HepG2 (cell line): ENCODE measurements around the gene CEP131. TPM values are rescaled to one million over a fixed set of nuclear protein-coding genes. Genes with fewer than 3 reads are reported as not detected.
A peak's percentile ranks its signal among the peaks of the same experiment; 100 is the strongest.

ENCODE experiments used
- ERF ChIP-seq: IDR thresholded peaks from 2 replicates; pipeline ENCODE4 v1.6.1; 2018; ENCODE audit warnings: missing biosample characterization, missing genetic modification reagents
- HDAC2 ChIP-seq: sonication (generic); formaldehyde crosslinking; IDR thresholded peaks from 2 replicates; pipeline ENCODE4 v1.4.0; 2020; ENCODE audit warnings: missing genetic modification reagents
- MTF1 ChIP-seq: sonication (generic); formaldehyde crosslinking; IDR thresholded peaks from 2 replicates; pipeline ENCODE4 v1.5.0; 2020; ENCODE audit warnings: missing genetic modification reagents
- SMARCE1 ChIP-seq: fragments of 450-650 bp; IDR thresholded peaks from 2 replicates; pipeline ENCODE4 v1.6.1; 2017; ENCODE audit warnings: borderline replicate concordance
- TFDP1 ChIP-seq: IDR thresholded peaks from 2 replicates; pipeline ENCODE4 v1.6.1; 2016; ENCODE audit warnings: missing compliant biosample characterization, missing genetic modification reagents, borderline replicate concordance
- TSC22D2 ChIP-seq: sonication (generic); formaldehyde crosslinking; IDR thresholded peaks from 2 replicates; pipeline ENCODE4 v1.5.1; 2020; ENCODE audit warnings: missing genetic modification reagents, mild to moderate bottlenecking, borderline replicate concordance
- ZBTB7A ChIP-seq: sonication (generic); formaldehyde crosslinking; IDR thresholded peaks from 2 replicates; pipeline ENCODE4 v1.8.0; 2022; ENCODE audit warnings: mild to moderate bottlenecking, missing genetic modification reagents
- ZC3H4 ChIP-seq: sonication (generic); formaldehyde crosslinking; IDR thresholded peaks from 2 replicates; pipeline ENCODE4 v1.4.0; 2020; ENCODE audit warnings: missing genetic modification reagents, borderline replicate concordance
- ZIK1 ChIP-seq: sonication (generic); formaldehyde crosslinking; IDR thresholded peaks from 2 replicates; pipeline ENCODE4 v1.5.0; 2020; ENCODE audit warnings: mild to moderate bottlenecking, low read depth, missing genetic modification reagents, borderline replicate concordance
- ZNF670 ChIP-seq: sonication (generic); formaldehyde crosslinking; IDR thresholded peaks from 2 replicates; pipeline ENCODE4 v1.8.0; 2022; ENCODE audit warnings: mild to moderate bottlenecking, missing genetic modification reagents, borderline replicate concordance
- ZNF713 ChIP-seq: sonication (generic); formaldehyde crosslinking; IDR thresholded peaks from 2 replicates; pipeline ENCODE4 v1.4.0; 2020; ENCODE audit warnings: mild to moderate bottlenecking, missing genetic modification reagents
- ZNF747 ChIP-seq: sonication (generic); formaldehyde crosslinking; IDR thresholded peaks from 2 replicates; pipeline ENCODE4 v1.8.1; 2023; ENCODE audit warnings: missing genetic modification reagents, mild to moderate bottlenecking, borderline replicate concordance
- ZSCAN31 ChIP-seq: sonication (generic); formaldehyde crosslinking; IDR thresholded peaks from 2 replicates; pipeline ENCODE4 v1.5.0; 2020; ENCODE audit warnings: low read depth, mild to moderate bottlenecking, missing genetic modification reagents
- polyA plus RNA-seq, 8 experiments: library from polyadenylated mRNA; depleted of rRNA in 3 of 8; stranded (reverse) in 7 of 8; unstranded in 1 of 8; fragments of >200 nt; fragmentation: Illumina TruSeq in 4 of 8; extraction: Trizol in 4 of 8; gene quantifications; 2 replicates each; pipeline versions ENCODE4 v1.2.1 to v1.2.3, GENCODE V29; 2011 to 2016; ENCODE audit warnings: low read depth in 4 of 8, missing spikeins in 1 of 8, mixed read lengths in 1 of 8; ENCODE audit not compliant: insufficient read depth in 1 of 8
- total RNA-seq, 5 experiments: library from RNA; depleted of rRNA; stranded (reverse); fragments of >200 nt; fragmentation: Illumina TruSeq; extraction: Trizol; gene quantifications; 2 replicates each; pipeline ENCODE4 v1.2.3, GENCODE V29; 2016; ENCODE audit warnings: low read depth in 1 of 5
- TF ChIP-seq, protein P1 (sequence below): sonication (generic); formaldehyde crosslinking; IDR thresholded peaks from 2 replicates; pipeline ENCODE4 v1.5.1; 2020; ENCODE audit warnings: mild to moderate bottlenecking, missing genetic modification reagents, borderline replicate concordance
- TF ChIP-seq, protein P2 (sequence below): sonication (generic); formaldehyde crosslinking; IDR thresholded peaks from 2 replicates; pipeline ENCODE4 v1.5.1; 2020; ENCODE audit warnings: missing genetic modification reagents, mild to moderate bottlenecking, borderline replicate concordance
- TF ChIP-seq, protein P3 (sequence below): sonication (generic); formaldehyde crosslinking; IDR thresholded peaks from 2 replicates; pipeline ENCODE4 v1.5.0; 2020; ENCODE audit warnings: mild to moderate bottlenecking, missing genetic modification reagents

The CEP131 gene
- total and polyA plus RNA-seq, 2 of the 13 experiments (the other 11 are each of a cell fraction or from before 2014, with no cell fraction given), result 5.0 to 16.8 TPM

GRCh38 chr17:81245024-81245664, 22.4 kb upstream of the CEP131 start (continued):
- TF ChIP-seq, protein P1, sequence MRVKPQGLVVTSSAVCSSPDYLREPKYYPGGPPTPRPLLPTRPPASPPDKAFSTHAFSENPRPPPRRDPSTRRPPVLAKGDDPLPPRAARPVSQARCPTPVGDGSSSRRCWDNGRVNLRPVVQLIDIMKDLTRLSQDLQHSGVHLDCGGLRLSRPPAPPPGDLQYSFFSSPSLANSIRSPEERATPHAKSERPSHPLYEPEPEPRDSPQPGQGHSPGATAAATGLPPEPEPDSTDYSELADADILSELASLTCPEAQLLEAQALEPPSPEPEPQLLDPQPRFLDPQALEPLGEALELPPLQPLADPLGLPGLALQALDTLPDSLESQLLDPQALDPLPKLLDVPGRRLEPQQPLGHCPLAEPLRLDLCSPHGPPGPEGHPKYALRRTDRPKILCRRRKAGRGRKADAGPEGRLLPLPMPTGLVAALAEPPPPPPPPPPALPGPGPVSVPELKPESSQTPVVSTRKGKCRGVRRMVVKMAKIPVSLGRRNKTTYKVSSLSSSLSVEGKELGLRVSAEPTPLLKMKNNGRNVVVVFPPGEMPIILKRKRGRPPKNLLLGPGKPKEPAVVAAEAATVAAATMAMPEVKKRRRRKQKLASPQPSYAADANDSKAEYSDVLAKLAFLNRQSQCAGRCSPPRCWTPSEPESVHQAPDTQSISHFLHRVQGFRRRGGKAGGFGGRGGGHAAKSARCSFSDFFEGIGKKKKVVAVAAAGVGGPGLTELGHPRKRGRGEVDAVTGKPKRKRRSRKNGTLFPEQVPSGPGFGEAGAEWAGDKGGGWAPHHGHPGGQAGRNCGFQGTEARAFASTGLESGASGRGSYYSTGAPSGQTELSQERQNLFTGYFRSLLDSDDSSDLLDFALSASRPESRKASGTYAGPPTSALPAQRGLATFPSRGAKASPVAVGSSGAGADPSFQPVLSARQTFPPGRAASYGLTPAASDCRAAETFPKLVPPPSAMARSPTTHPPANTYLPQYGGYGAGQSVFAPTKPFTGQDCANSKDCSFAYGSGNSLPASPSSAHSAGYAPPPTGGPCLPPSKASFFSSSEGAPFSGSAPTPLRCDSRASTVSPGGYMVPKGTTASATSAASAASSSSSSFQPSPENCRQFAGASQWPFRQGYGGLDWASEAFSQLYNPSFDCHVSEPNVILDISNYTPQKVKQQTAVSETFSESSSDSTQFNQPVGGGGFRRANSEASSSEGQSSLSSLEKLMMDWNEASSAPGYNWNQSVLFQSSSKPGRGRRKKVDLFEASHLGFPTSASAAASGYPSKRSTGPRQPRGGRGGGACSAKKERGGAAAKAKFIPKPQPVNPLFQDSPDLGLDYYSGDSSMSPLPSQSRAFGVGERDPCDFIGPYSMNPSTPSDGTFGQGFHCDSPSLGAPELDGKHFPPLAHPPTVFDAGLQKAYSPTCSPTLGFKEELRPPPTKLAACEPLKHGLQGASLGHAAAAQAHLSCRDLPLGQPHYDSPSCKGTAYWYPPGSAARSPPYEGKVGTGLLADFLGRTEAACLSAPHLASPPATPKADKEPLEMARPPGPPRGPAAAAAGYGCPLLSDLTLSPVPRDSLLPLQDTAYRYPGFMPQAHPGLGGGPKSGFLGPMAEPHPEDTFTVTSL (CRISPR knock-in tag), result no peak
- TF ChIP-seq, protein P2, sequence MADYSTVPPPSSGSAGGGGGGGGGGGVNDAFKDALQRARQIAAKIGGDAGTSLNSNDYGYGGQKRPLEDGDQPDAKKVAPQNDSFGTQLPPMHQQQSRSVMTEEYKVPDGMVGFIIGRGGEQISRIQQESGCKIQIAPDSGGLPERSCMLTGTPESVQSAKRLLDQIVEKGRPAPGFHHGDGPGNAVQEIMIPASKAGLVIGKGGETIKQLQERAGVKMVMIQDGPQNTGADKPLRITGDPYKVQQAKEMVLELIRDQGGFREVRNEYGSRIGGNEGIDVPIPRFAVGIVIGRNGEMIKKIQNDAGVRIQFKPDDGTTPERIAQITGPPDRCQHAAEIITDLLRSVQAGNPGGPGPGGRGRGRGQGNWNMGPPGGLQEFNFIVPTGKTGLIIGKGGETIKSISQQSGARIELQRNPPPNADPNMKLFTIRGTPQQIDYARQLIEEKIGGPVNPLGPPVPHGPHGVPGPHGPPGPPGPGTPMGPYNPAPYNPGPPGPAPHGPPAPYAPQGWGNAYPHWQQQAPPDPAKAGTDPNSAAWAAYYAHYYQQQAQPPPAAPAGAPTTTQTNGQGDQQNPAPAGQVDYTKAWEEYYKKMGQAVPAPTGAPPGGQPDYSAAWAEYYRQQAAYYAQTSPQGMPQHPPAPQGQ (CRISPR knock-in tag), result no peak
- TF ChIP-seq ZNF713 (no peak), ZBTB7A (CRISPR knock-in tag) (no peak), TSC22D2 (CRISPR knock-in tag) (no peak), MTF1 (CRISPR knock-in tag) (no peak), ZNF670 (CRISPR knock-in tag) (no peak), ZC3H4 (CRISPR knock-in tag) (no peak; the same call in 1 of the 2 replicates), ZSCAN31 (0 out of 2 replicates have a peak, but pooled peaks have one; percentile 22), ERF (CRISPR knock-in tag) (0 out of 2 replicates have a peak, but pooled peaks have one; percentile 54), ZNF747 (no peak), HDAC2 (no peak), TFDP1 (0 out of 2 replicates have a peak, but pooled peaks have one; percentile 3), SMARCE1 (no peak), ZIK1 (no peak)
- TF ChIP-seq, protein P3, sequence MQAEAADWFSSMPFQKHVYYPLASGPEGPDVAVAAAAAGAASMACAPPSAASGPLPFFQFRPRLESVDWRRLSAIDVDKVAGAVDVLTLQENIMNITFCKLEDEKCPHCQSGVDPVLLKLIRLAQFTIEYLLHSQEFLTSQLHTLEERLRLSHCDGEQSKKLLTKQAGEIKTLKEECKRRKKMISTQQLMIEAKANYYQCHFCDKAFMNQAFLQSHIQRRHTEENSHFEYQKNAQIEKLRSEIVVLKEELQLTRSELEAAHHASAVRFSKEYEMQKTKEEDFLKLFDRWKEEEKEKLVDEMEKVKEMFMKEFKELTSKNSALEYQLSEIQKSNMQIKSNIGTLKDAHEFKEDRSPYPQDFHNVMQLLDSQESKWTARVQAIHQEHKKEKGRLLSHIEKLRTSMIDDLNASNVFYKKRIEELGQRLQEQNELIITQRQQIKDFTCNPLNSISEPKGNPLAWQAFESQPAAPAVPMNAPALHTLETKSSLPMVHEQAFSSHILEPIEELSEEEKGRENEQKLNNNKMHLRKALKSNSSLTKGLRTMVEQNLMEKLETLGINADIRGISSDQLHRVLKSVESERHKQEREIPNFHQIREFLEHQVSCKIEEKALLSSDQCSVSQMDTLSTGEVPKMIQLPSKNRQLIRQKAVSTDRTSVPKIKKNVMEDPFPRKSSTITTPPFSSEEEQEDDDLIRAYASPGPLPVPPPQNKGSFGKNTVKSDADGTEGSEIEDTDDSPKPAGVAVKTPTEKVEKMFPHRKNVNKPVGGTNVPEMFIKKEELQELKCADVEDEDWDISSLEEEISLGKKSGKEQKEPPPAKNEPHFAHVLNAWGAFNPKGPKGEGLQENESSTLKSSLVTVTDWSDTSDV (CRISPR knock-in tag), result no peak
